ENCODE data around the gene SOD1.
"Not testable (repeated sequence)": the region's sequence is repeated elsewhere in the genome, so short reads cannot be mapped to it uniquely, and the experiment has no call there.

SOD1 gene

GRCh38 chr21:31656199-31657095 is 3.0 kb upstream of the SOD1 start:
- DNase-seq, result no peak

GRCh38 chr21:31658053-31658452 is 1.4 kb upstream of the SOD1 start:
- no peak for DNase-seq

- DNase-seq, result no peak
These were observed 282 bp upstream of the SOD1 start for GRCh38 chr21:31659286-31659535.

- DNase-seq, result no peak
These were observed 719 bp downstream of the SOD1 start for GRCh38 chr21:31660259-31660565.

GRCh38 chr21:31660591-31660990 is 1.1 kb downstream of the SOD1 start:
- DNase-seq, result no peak

- no peak for DNase-seq
These were observed 4.2 kb downstream of the SOD1 start for GRCh38 chr21:31663584-31664249.

- no peak for DNase-seq
These were observed 5.9 kb downstream of the SOD1 start for GRCh38 chr21:31665397-31665796.

GRCh38 chr21:31665869-31666268 is 6.4 kb downstream of the SOD1 start:
- DNase-seq, result not testable (repeated sequence)

GRCh38 chr21:31666445-31667010 is 7.0 kb downstream of the SOD1 start:
- no peak for DNase-seq

GRCh38 chr21:31667132-31667531 is 7.6 kb downstream of the SOD1 start:
- no peak for DNase-seq

GRCh38 chr21:31667639-31668038 is 8.1 kb downstream of the SOD1 start:
- DNase-seq, result no peak

- no peak for DNase-seq
These were observed 9.4 kb downstream of the SOD1 start for GRCh38 chr21:31668651-31669491.

GRCh38 chr21:31670070-31670469 is 10.6 kb downstream of the SOD1 start:
- no peak for DNase-seq

- DNase-seq, result no peak
These were observed 11.7 kb downstream of the SOD1 start for GRCh38 chr21:31671146-31671716.

GRCh38 chr21:31671931-31672330 is 12.4 kb downstream of the SOD1 start:
- no peak for DNase-seq

GRCh38 chr21:31673321-31673912 is 13.9 kb downstream of the SOD1 start:
- no peak for DNase-seq

- DNase-seq, result no peak
These were observed 15.8 kb downstream of the SOD1 start for GRCh38 chr21:31675318-31675717.

GRCh38 chr21:31675960-31676359 is 16.5 kb downstream of the SOD1 start:
- no peak for DNase-seq

- DNase-seq, result no peak
These were observed 17.6 kb downstream of the SOD1 start for GRCh38 chr21:31677047-31677446.

- DNase-seq, result no peak
These were observed 19.0 kb downstream of the SOD1 start for GRCh38 chr21:31678478-31678877.

- no peak for DNase-seq
These were observed 23.1 kb downstream of the SOD1 start for GRCh38 chr21:31682620-31683019.

GRCh38 chr21:31683029-31683428 is 23.5 kb downstream of the SOD1 start:
- no peak for DNase-seq

- DNase-seq, result no peak
These were observed 25.4 kb downstream of the SOD1 start for GRCh38 chr21:31684918-31685317.

Data from NCI-H69 (cell line).